D721Med (cell line): Measurements from ENCODE around the gene RSPH6A.

Source experiments
- DNase-seq: peaks from one replicate; pipeline ENCODE4 v3.0.0; 2011; ENCODE audit warnings: low spot score; ENCODE audit not compliant: insufficient read length
- FAIRE-seq: peaks from 2 replicates; lab custom pipeline; 2011; peaks lifted over from hg19 to GRCh38; lab: Jason Lieb, UNC
- TF ChIP-seq, protein P1 (sequence below): IDR thresholded peaks from 2 replicates; pipeline ENCODE4 v1.5.1; 2012; ENCODE audit warnings: mild to moderate bottlenecking, control low read depth; ENCODE audit not compliant: insufficient read depth; ENCODE audit errors: missing control alignments

RSPH6A gene

DNA sequence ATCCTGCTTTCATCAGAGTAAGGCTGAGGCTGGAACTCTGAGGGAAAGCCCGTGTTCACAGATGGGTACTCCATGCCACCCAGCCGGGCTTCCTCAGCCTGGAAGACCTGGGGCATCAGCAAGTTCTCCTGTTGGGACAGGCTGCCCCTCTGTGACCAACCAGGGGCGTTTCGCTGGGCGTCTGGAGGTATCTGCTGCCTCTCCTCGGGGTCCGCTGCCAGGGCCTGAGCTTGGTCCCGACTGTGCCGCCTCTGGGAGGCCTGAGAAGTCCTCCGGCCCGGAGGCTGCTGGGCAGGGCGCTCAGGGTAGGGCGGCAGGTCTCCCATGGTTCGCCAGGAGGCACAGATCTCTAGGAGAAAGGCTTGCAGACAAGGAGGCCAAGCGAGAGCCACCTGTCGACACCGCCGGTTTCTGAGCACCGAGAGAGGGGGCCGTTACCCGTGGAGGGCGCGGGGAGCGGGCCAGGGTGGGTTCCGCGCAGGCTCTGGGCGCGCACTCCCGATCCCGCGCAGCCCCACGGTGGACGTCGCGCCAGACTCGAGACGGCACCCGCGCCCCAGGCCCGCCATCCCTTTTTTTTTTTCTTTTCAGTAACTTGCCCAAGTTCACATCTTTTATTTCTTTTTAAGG lies at the start of gene RSPH6A:
Gene RSPH6A, minus strand, starts transcription at position 458 of the 630 bp plus-strand sequence. Its CDS starts 132 bp downstream, at position 326.
- TF ChIP-seq, protein P1, sequence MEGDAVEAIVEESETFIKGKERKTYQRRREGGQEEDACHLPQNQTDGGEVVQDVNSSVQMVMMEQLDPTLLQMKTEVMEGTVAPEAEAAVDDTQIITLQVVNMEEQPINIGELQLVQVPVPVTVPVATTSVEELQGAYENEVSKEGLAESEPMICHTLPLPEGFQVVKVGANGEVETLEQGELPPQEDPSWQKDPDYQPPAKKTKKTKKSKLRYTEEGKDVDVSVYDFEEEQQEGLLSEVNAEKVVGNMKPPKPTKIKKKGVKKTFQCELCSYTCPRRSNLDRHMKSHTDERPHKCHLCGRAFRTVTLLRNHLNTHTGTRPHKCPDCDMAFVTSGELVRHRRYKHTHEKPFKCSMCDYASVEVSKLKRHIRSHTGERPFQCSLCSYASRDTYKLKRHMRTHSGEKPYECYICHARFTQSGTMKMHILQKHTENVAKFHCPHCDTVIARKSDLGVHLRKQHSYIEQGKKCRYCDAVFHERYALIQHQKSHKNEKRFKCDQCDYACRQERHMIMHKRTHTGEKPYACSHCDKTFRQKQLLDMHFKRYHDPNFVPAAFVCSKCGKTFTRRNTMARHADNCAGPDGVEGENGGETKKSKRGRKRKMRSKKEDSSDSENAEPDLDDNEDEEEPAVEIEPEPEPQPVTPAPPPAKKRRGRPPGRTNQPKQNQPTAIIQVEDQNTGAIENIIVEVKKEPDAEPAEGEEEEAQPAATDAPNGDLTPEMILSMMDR, result no peak
- FAIRE-seq (no peak), DNase-seq (no peak)

DNA sequence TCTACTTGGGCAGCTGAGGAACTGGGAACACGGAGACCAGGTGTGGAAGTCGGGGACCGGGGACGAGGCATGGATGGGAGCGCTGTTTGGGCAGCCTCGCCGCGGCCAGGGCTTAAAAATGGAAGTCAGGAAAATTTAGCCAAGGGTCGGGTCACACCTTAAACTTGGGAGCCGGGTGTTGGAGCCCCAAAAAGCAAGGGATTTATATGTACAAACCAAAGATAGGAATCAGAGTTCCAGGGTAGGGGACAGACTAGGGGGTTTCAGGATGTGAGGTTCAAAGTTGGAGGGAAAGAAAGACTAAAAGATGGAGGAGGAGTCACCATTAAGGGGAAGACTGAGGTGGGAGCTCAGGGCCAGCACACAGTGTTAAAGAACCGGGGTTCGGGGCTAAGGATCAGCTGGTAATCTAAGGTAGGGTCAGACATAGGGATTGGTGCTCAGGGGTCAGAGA lies 49.5 kb upstream of the RSPH6A start:
- DNase-seq, result no peak
- TF ChIP-seq, protein P1, result no peak
- FAIRE-seq, result no peak

DNA sequence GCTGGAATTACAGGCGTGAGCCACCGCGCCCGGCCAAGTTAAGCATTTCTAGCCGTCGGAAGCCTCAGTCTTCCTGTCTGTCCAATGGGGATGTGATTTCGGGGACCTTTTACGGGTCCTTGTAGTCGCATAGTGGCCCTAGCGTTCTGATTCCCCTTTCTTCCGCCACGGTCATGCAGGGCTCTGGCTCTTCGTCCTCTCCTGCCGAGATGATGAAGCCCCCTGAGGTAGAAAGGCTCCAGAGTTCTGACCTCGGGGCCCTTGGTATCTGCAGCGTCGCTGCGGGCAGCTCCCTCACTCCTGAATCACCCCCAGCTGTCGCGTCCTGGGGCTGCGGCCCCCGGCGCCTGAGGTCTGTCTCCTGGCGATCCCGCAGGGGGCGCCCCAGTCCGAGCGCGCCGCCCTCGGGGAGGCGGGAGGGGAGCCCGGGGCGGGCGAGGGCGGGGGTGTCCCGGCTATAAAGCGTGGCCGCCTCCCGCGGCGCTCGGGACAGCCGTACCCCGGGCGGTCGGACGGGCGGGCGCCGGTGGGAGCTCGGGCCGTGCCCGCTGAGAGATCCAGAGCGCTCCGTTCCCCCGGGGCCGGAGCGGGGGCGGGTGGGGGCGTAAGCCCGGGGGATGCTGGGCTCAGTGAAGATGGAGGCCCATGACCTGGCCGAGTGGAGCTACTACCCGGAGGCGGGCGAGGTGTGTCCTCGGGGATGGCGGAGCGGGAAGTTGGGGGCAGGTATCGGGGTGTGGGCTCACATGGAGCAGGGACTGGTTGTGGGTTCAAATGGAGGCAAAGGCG lies 48.9 kb upstream of the RSPH6A start, which contains the start of gene FOXA3:
Gene FOXA3, plus strand, starts transcription at position 487 of the 789 bp plus-strand sequence. Its CDS starts 131 bp downstream, at position 618.
- TF ChIP-seq, protein P1, result peak; percentile 38
- DNase-seq (peak; percentile 85), FAIRE-seq (no peak)

DNA sequence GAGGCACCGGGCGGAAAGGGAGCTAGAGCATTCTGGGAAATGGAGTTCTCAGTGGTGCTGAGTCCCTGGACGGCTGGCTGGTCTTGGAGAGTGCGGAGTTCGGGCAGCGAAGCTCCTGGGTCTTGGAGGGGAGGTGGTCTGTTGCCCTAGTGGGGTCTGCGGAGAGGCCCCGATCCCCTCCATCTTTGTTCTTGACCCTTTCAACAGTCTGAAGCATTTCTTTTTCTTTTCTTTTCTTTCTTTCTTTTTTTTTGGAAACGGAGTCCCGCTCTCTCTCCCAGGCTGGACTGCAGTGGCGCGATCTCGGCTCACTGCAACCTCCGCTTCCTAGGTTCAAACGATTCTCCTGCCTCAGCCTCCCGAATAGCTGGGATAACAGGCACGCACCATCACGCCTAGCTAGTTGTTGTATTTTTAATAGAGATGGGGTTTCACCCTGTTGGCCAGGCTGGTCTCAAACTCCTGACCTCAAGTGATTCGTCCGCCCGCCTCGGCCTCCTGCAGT lies 48.3 kb upstream of the RSPH6A start:
- FAIRE-seq (no peak), DNase-seq (no peak)
- TF ChIP-seq, protein P1, result no peak

DNA sequence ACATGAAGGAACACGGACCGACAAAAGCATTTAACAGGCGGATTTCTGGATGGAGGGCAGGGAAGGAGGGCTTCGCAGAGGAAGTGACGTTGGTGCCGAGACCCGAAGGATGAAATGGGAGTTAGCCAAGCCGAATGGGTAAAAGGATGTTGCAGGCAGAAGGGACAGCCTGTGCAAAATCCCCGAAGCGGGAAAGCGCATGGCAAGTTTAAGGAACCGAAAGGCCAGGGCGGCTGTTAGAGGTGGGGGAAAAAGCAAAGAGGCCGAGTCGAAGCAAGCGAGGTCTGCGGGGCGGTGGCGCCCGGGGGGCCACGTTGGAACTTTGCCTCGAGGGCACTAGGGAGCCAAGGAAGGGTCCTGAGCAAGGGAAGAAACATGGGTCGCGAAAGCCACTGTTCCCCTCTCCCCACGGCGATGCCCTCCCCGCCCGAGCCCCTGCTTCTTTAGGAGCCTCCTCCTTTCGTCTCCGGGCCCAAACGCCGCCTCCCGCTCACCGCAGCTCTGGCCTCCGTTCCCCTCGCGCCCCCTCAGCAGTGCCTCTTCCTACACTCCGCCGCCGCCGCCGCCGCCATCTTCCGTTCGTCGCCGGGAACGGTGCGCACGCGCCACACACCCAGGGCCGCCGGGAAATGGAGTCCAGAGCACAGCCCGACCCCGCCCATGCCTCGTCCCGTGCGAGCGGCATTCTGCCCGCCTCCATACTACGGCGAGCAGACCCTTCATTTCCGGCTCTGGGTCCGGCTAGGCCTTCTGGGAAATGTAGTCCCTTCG lies 47.6 kb upstream of the RSPH6A start, which contains the start of gene SYMPK:
Gene SYMPK, minus strand, starts transcription at position 584 of the 771 bp plus-strand sequence. CDS start 8,652 bp downstream, outside the sequence.
- TF ChIP-seq, protein P1, result no peak
- FAIRE-seq, result no peak
- DNase-seq, result peak; percentile 94

DNA sequence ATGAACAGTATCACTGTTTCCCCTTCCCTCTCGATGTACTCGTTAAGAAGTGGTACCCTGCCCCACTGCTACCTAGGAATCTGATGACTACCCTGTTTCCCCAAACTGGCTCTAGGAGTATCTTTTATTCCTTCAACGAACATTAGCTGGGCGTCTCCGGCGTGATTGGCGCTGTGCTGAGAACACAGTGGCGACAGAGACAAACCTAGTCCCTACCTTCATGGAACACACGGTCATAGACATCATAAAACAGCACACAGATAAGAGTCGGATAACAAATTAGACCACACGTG lies 47.1 kb upstream of the RSPH6A start:
- TF ChIP-seq, protein P1, result no peak
- FAIRE-seq (no peak), DNase-seq (no peak)
